ENCODE data around the gene FAM89B. TPM values are rescaled to one million over a fixed set of nuclear protein-coding genes. Genes with fewer than 3 reads are reported as not detected.

Gene FAM89B
- total RNA-seq, 2 experiments from 2014 or later, result 32.0 to 33.6 TPM

- H3K27ac Mint-ChIP-seq, result peak overlapping the region; percentile 82
- H3K4me3 Mint-ChIP-seq, result peak overlapping the region; percentile 79
- ChIA-PET CTCF (interaction anchor here (0.7 to 8.4 kb wide), 21 partner anchors 9 to 417 kb away, joined by 3 to 172 read pairs (median 8); partner anchors contain the start of genes EHBP1L1, FAM89B, FAU and KAT5), POLR2A (interaction anchor here (1.0 to 2.2 kb wide), 8 partner anchors 9 to 114 kb away, joined by 3 to 9 read pairs (median 4); partner anchors contain the start of genes EHBP1L1 and MALAT1)
- DNase-seq, result no peak
- H3K36me3 Mint-ChIP-seq (ENCODE audit: low read depth), result peaks cover 12% of the 10 kb centered on the region
- H3K27me3 Mint-ChIP-seq (ENCODE audit: low read depth), result no peaks in the 10 kb centered on the region
- peaks cover 14% of the 10 kb centered on the region for H3K4me1 Mint-ChIP-seq (ENCODE audit: low read depth)
- ATAC-seq, result peak; percentile 79
- no peaks in the 10 kb centered on the region for H3K9me3 Mint-ChIP-seq (ENCODE audit: insufficient read depth)
Measured at GRCh38 chr11:65539744-65540289, 32.5 kb upstream of the FAM89B start.

- ATAC-seq, result peak; percentile 91
- Mint-ChIP-seq H3K4me3 (peak overlapping the region; percentile 79), H3K27ac (peak overlapping the region; percentile 82), H3K36me3 (ENCODE audit: low read depth) (peaks cover 16% of the 10 kb centered on the region), H3K27me3 (ENCODE audit: low read depth) (no peaks in the 10 kb centered on the region), H3K9me3 (ENCODE audit: insufficient read depth) (no peaks in the 10 kb centered on the region), H3K4me1 (ENCODE audit: low read depth) (peaks cover 20% of the 10 kb centered on the region)
- CTCF ChIA-PET, result interaction anchor here (0.7 to 8.4 kb wide), 25 partner anchors 8 to 418 kb away, joined by 3 to 172 read pairs (median 6); partner anchors contain the start of genes EHBP1L1, FAM89B, FAU and KAT5
- peak; percentile 92 for DNase-seq
- POLR2A ChIA-PET, result interaction anchor here (0.6 to 2.2 kb wide), 14 partner anchors 10 to 180 kb away, joined by 3 to 9 read pairs (median 4); partner anchors contain the start of genes EHBP1L1, FAM89B, MALAT1 and MAP3K11
Measured at GRCh38 chr11:65540290-65541092, 31.8 kb upstream of the FAM89B start.

DNA sequence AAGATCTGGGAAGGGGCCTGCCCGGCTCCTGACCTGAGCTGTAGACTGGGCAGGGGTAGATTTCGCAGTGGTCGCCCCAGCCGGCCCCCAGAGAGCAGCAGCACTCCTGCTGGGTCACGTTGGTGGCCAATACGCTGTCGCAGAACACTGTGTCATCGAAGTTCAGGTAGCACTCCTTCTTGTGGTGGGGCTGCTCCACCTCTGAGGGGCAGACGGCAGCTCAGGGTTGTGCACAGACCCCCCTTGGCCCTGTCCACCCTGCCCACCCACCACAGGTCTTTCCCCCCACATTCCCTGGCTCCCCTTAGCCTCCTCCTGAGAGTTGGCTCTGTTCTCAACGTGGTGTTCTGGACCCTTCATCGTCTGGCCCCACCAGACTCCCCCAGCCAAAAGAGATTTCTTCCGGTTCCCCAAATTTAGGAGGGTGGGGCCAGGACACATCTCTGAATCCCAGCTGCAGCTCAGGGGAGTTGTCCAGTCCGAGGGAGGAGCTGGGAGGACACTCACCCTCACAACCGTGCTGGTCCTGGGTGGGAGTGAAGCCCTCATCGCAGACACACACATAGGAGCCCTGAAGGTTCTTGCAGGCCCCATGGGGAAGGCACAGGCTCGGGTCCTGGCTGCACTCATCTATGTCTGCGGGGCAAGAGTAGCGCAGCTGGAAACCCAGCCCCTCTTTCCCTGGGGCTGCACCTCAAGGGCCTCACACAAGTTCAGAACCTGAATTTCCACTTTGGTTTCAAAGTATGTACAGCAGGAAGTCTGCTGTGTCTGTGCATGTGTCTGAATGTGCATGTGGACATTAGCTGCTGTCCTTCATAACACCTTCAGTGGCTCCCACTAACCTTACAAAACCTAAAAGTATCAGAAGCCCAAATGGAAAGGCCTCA lies 31.0 kb upstream of the FAM89B start:
- Mint-ChIP-seq H3K4me1 (ENCODE audit: low read depth) (peaks cover 27% of the 10 kb centered on the region), H3K4me3 (peak overlapping the region; percentile 79), H3K27me3 (ENCODE audit: low read depth) (no peaks in the 10 kb centered on the region), H3K36me3 (ENCODE audit: low read depth) (peaks cover 15% of the 10 kb centered on the region), H3K27ac (peak overlapping the region; percentile 82), H3K9me3 (ENCODE audit: insufficient read depth) (no peaks in the 10 kb centered on the region)
- ChIA-PET POLR2A (interaction anchor here (0.6 to 2.2 kb wide), 12 partner anchors 11 to 179 kb away, joined by 3 to 9 read pairs (median 4); partner anchors contain the start of genes EHBP1L1, FAM89B, MAP3K11 and PCNX3), CTCF (interaction anchor here (0.8 to 8.4 kb wide), 22 partner anchors 8 to 277 kb away, joined by 3 to 172 read pairs (median 8); partner anchors contain the start of genes EHBP1L1, FAM89B, KAT5 and KCNK7)
- DNase-seq (no peak), ATAC-seq (no peak)

DNA sequence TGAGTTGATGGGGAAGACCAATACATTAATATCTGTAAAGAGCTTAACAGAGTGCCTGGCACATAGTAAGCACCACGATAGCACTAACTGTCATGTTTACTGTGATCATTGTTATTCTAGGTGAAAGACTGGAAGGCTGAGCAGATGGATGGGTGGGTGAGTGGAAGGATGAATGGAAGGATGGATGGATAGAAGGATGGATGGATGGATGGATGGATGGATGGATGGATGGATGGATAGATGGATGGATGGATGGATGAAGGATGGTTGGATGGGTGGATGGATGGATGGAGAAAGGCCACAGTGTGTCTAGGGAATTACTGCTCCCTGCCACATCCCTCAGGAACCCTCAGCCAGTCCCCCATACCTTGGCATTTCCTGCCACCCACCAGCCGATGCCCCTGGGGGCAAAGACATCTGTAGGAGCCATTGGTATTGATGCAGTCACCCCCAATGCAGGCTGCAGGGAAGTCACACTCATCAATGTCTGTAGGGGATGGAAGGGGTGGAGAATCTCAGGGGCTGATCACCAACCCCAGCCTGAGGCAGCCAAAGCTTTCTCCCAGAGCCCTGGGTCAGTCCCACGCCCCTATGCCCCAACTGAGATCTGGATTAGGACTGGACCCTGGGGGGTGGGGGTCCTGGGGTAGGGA lies 29.5 kb upstream of the FAM89B start:
- H3K4me3 Mint-ChIP-seq, result no peak overlapping the region
- H3K9me3 Mint-ChIP-seq (ENCODE audit: insufficient read depth), result no peaks in the 10 kb centered on the region
- POLR2A ChIA-PET, result interaction anchor here (0.6 to 1.6 kb wide), 3 partner anchors 22 to 31 kb away, joined by 3 to 5 read pairs (median 4); partner anchors contain the start of gene ZNRD2
- no peak for DNase-seq
- H3K27ac Mint-ChIP-seq, result no peak overlapping the region
- ATAC-seq, result no peak
- H3K36me3 Mint-ChIP-seq (ENCODE audit: low read depth), result peaks cover 14% of the 10 kb centered on the region
- no peaks in the 10 kb centered on the region for H3K27me3 Mint-ChIP-seq (ENCODE audit: low read depth)
- CTCF ChIA-PET, result interaction anchor here (2.1 to 8.4 kb wide), 6 partner anchors 10 to 72 kb away, joined by 7 to 172 read pairs (median 33); partner anchors contain the start of genes FAM89B, KCNK7, LTBP3 and MAP3K11
- H3K4me1 Mint-ChIP-seq (ENCODE audit: low read depth), result peaks cover 38% of the 10 kb centered on the region

- no peaks in the 10 kb centered on the region for H3K27me3 Mint-ChIP-seq (ENCODE audit: low read depth)
- H3K4me1 Mint-ChIP-seq (ENCODE audit: low read depth), result peaks cover 52% of the 10 kb centered on the region
- DNase-seq, result no peak
- CTCF ChIA-PET, result interaction anchor here (1.1 to 8.4 kb wide), 4 partner anchors 11 to 45 kb away, joined by 3 to 172 read pairs (median 4); partner anchors contain the start of genes KCNK7 and ZNRD2
- H3K9me3 Mint-ChIP-seq (ENCODE audit: insufficient read depth), result no peaks in the 10 kb centered on the region
- peaks cover 35% of the 10 kb centered on the region for H3K36me3 Mint-ChIP-seq (ENCODE audit: low read depth)
- H3K27ac Mint-ChIP-seq, result peak overlapping the region; percentile 41
- POLR2A ChIA-PET, result interaction anchor here (1.7 kb wide), 1 partner anchor 20 kb away, joined by 5 read pairs; no protein-coding TSS in a partner anchor
- H3K4me3 Mint-ChIP-seq, result peak overlapping the region; percentile 56
- ATAC-seq, result no peak
Measured at GRCh38 chr11:65545853-65546216, 26.5 kb upstream of the FAM89B start.

GRCh38 chr11:65546217-65546958 lies 25.9 kb upstream of the FAM89B start:
- ChIA-PET CTCF (interaction anchor here (1.1 to 8.4 kb wide), 6 partner anchors 11 to 44 kb away, joined by 3 to 172 read pairs (median 4); partner anchors contain the start of genes FAM89B, KCNK7 and ZNRD2), POLR2A (interaction anchor here (0.6 to 1.7 kb wide), 6 partner anchors 10 to 41 kb away, joined by 3 to 5 read pairs (median 4); partner anchors contain the start of genes FAM89B and ZNRD2)
- H3K36me3 Mint-ChIP-seq (ENCODE audit: low read depth), result peaks cover 40% of the 10 kb centered on the region
- H3K27me3 Mint-ChIP-seq (ENCODE audit: low read depth), result no peaks in the 10 kb centered on the region
- peak overlapping the region; percentile 72 for H3K4me3 Mint-ChIP-seq
- peaks cover 52% of the 10 kb centered on the region for H3K4me1 Mint-ChIP-seq (ENCODE audit: low read depth)
- no peaks in the 10 kb centered on the region for H3K9me3 Mint-ChIP-seq (ENCODE audit: insufficient read depth)
- ATAC-seq, result peak; percentile 92
- H3K27ac Mint-ChIP-seq, result peak overlapping the region; percentile 87
- DNase-seq, result peak; percentile 98

GRCh38 chr11:65547446-65548125 lies 24.8 kb upstream of the FAM89B start:
- ATAC-seq, result no peak
- H3K27ac Mint-ChIP-seq, result peak overlapping the region; percentile 69
- peak overlapping the region; percentile 72 for H3K4me3 Mint-ChIP-seq
- H3K4me1 Mint-ChIP-seq (ENCODE audit: low read depth), result peaks cover 57% of the 10 kb centered on the region
- no peak for DNase-seq
- peaks cover 52% of the 10 kb centered on the region for H3K36me3 Mint-ChIP-seq (ENCODE audit: low read depth)
- POLR2A ChIA-PET, result interaction anchor here (0.9 to 1.1 kb wide), 3 partner anchors 9 to 49 kb away, joined by 3 to 5 read pairs (median 3); partner anchors contain the start of genes MALAT1 and ZNRD2
- no peaks in the 10 kb centered on the region for H3K9me3 Mint-ChIP-seq (ENCODE audit: insufficient read depth)
- H3K27me3 Mint-ChIP-seq (ENCODE audit: low read depth), result no peaks in the 10 kb centered on the region
- CTCF ChIA-PET, result interaction anchor here (1.3 to 8.4 kb wide), 5 partner anchors 9 to 43 kb away, joined by 3 to 172 read pairs (median 5); partner anchors contain the start of genes FAM89B and KCNK7

DNA sequence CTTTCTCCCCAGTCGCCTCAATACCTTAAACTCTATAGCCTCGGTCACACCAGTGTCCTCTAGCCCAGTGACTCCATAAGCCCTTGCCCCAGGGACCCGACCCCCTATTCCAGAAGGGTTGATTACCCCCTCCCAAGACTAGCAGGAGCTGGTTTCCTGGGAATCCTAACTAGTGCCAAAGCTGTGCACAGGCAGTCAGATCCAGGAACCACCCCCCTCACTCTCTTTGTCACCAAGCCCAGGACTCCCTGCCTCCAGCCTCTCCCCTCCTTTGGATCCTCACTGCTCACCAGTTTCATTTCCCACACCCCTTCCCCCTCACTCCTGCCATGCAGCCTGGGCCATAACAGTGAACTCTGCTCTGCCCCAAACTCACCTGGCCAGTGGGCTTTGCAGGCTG lies 23.9 kb upstream of the FAM89B start:
- Mint-ChIP-seq H3K9me3 (ENCODE audit: insufficient read depth) (no peaks in the 10 kb centered on the region), H3K27me3 (ENCODE audit: low read depth) (no peaks in the 10 kb centered on the region), H3K27ac (peak overlapping the region; percentile 69), H3K4me1 (ENCODE audit: low read depth) (peaks cover 64% of the 10 kb centered on the region), H3K4me3 (peak overlapping the region; percentile 39), H3K36me3 (ENCODE audit: low read depth) (peaks cover 53% of the 10 kb centered on the region)
- DNase-seq, result no peak
- CTCF ChIA-PET, result interaction anchor here (1.2 to 1.7 kb wide), 4 partner anchors 8 to 22 kb away, joined by 3 to 6 read pairs (median 4); partner anchors contain the start of gene ZNRD2
- no peak for ATAC-seq
- POLR2A ChIA-PET, result interaction anchor here (1.0 to 1.1 kb wide), 3 partner anchors 9 to 49 kb away, joined by 3 to 4 read pairs (median 3); partner anchors contain the start of gene MALAT1

DNA sequence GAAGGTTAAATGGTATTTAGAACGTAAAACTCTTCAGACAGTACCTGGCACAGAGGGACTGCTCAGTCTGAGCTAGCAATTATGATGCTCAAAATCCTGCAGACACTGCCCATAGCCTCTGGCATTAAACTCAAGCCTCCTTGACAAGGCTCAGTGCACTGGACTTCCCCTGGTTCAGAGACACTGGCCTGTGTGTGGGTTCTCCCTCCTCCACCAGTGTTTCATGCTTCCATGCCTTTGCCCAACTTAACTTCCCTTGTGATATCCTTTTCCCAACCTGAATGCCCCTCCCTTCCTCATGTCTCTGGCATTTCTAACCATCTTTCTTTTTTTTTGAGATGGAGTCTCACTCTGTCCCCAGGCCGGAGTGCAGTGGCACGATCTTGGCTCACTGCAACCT lies 23.2 kb upstream of the FAM89B start:
- DNase-seq (no peak), ATAC-seq (no peak)
- Mint-ChIP-seq H3K4me3 (no peak overlapping the region), H3K27me3 (ENCODE audit: low read depth) (no peaks in the 10 kb centered on the region), H3K27ac (no peak overlapping the region), H3K36me3 (ENCODE audit: low read depth) (peaks cover 53% of the 10 kb centered on the region), H3K9me3 (ENCODE audit: insufficient read depth) (no peaks in the 10 kb centered on the region), H3K4me1 (ENCODE audit: low read depth) (peaks cover 66% of the 10 kb centered on the region)
- ChIA-PET POLR2A (interaction anchor here (1.0 to 1.1 kb wide), 3 partner anchors 8 to 50 kb away, joined by 3 to 4 read pairs (median 3); partner anchors contain the start of gene MALAT1), CTCF (interaction anchor here (1.2 to 1.7 kb wide), 4 partner anchors 8 to 21 kb away, joined by 3 to 6 read pairs (median 4); partner anchors contain the start of gene ZNRD2)
